ENCODE measurements around the gene STARD13. TPM values are rescaled to one million over a fixed set of nuclear protein-coding genes. Genes with fewer than 3 reads are reported as not detected.

Gene STARD13
- total RNA-seq, 1 donor from 2014 or later = 55.6 TPM

DNA sequence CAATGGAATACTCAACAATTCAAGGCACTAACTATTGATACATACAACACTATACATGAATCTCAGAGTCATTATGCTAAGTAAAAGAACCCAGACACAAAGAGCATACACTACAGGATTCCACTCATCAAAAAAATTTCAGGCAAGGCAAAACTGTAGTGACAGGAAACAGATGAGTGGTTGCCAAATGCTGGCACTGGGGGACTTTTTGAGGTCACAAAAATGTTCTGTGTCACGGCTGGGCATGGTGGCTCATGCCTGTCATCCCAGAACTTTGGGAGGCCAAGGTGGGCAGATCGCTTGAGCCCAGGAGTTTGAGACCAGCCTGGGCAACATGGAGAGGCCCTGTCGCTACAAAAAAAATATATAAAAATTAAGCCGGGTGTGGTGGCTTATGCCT lies 139.9 kb downstream of the STARD13 start:
- DNase-seq (ENCODE audit: low spot score) = no peak

DNA sequence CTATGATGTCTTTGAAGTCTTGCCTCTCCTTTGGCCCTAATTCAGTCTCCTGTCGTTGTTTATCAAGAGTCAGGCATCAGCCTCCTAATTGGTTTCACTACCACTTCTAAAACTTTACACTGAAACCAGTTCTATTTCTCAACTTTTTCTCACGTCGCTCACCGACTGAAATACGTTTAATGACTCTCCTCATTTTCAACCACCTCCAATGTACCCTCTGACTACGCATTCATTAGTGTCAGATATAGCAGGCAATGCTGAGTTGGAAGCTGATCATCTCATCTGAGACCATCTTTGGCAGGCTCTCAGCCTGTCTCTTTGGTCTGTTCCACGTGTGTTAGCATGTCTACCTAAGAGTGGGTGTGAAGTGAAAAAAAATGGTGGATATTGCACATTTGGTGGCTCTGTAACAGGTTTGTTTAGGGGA lies 141.2 kb downstream of the STARD13 start:
- no peak for DNase-seq (ENCODE audit: low spot score)

DNA sequence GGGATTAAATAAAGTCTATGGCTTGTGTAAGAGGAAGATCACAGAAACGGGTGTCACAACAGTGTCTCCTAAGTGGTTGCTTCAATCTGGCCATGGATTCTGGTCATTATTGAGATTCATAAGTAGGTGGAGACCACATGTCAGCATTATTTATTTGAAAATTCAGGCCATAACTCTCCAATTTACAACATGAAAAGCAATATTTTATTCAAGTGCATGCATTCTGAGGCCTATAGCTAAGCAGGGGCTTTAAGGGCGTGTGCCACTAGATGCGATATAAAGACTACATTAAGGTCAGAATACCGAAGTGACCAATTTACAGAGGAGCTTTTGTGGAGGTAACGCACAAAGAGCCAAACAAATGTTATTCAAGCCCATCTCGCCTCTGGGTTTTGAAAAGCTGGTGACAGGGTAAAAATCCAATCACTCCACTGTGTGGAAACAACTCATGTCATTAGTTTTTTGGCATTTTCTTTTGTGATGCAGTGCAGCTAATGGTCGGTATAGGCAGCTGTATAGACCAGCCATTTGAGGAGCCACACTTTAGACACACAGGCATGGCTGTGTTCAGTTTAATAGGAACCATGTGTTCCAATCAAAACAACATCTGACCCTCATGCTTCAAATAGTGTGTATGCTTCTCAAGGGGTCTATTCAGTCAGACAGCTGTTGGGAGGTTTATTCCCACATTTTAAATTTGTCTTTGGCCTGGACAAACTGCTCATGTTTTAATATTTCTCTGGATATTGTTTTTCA lies 145.6 kb downstream of the STARD13 start:
- DNase-seq (ENCODE audit: low spot score) = no peak

DNA sequence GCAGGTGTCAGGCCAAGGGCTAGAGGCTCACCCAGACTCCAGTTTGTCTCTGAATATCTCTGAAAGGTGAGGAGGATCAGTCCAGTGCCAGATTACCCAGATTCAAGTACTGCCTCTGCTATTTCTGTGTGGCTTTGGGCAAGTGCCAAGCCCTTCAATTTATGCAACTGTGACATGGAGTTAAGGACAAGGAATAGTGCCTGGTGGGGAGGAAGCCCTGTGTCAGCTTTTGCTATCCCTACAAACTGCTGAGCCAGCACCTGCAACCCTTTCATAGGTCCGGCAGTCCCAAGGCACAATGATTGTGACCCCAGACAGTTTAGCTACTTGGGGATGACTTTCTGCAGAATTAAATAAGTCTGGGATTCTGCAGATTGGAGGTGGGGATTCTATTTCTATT lies 146.4 kb downstream of the STARD13 start:
- DNase-seq (ENCODE audit: low spot score) = peak; percentile 46

DNA sequence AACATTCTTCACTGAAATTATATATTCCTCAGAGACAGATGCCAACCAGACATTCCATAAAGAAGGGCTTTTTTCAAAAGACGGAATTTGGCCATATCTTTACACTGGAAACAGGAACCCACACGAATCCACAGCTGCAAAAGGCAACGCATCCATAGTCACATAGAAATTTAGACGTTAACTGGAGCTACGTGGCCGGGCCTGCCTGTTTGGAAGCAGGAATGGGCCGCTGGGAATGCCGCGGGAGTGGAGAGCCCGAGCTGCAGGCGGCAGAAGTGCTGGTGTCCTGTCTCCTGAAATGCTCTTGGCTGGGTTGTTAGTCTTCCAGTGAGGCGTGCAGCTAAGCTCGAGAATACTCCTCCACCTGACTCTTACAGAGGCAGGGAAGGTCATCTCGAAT lies 147.1 kb downstream of the STARD13 start:
- DNase-seq (ENCODE audit: low spot score) = no peak

DNA sequence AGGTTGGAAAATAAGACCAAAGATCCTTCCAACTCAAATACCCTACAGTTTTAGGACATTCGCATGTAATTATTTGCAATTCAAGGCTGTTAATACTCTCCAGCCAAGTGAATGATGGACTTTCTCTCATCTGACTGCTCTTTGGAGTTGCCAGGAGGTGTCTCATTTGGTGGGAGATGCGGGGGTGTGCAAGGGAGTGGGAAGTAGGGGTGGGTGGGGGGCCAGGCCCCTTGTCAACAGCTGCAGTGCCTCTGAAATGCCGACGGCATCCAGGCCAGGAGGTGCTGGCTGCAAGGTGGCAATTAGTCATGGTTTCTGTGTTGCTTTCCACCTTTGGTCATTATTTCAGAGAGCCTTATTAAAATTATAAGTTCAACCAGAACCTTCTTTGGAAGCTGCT lies 147.8 kb downstream of the STARD13 start:
- DNase-seq (ENCODE audit: low spot score) = no peak

DNA sequence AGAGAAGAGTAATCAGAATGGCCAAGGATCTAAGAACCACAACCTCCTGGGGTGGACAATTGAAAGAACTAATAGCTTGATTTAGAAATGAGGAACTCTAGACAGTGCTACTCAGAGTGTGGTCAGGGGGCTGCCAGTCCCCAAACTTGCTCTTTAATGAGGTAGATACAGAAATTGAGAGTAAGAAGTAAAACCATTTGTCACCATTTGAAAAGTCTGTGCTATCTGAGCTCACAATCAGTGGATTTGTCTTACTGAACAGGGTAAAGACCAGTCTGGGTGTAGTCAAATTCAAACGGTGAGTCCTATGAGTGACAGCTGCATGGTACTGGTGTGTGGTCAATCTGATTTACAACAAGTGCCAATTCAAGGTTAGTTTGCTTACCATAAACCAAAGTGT lies 150.5 kb downstream of the STARD13 start:
- DNase-seq (ENCODE audit: low spot score) = no peak

DNA sequence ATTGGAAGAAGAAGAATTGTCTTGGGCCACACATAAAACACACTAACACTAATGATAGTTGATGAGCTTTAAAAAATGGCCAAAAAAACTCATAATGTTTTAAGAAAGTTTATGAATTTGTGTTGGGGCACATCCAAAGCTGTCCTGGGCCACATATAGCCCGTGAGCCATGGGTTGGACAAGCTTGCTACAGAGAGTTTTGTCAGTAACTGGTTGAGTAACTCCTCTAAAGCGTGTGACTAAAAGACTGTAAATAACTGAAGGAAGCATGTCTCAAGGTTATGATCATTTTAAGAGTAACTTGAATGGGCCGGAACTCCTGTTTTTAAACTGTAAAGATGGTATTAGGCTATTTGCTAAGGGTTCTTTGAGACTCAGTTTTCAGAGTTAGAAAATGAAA lies 151.3 kb downstream of the STARD13 start:
- DNase-seq (ENCODE audit: low spot score) = no peak

DNA sequence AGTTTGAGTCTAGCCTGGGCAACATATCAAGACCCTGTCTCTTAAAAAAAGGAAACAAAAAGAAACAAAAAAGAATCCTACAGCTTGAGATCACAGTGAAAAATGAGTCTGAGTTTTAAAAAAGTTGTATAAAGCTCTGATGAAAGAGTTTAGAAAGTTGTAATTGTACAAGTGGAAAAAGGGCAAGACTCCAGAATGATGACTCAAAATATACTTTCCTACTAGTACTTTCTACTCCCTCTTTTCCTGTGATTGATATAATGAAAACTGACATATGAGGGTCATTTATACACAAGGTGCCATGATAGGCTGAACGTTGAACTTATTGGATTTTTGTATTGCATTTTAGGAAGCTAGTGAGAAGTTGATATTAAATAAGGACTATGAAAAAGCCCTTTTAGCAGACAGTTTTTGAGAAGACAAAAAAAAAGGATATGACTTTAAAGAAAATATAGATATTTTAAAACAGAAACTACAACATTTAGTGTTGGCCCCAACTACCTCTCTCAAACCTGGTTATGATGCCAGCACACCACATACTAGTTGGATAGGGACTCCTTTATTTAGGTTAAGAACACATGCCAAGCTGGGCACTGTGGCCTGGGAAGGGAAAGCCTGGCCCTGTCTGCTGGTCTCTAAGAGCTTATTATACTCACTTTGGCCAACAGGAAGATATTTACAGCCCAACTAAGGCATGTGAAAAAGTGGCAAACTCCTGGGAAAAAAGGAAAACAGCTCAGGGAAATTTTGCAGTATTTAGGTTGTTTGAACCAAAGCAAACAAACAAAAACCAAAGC lies 152.7 kb downstream of the STARD13 start:
- DNase-seq (ENCODE audit: low spot score) = no peak

DNA sequence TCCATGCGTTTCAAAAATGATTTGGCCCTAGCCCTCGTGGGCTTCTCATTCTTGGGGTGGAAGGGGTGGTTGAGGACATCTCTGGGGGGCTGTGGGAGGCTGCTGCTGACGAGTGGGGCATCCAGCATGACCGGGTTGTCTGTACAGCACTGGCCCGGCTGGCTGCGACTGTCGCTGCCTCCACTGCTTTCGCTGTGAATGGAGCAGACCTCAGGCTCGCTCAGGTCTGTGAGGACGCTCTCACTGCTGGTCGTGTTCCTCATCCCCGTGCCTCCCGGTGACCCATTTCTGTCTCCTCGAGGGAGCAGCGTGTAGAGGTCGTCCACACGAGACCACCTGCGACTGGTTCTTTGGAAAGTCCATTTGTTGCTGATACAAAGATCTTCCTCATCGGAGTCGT lies 155.7 kb downstream of the STARD13 start:
- DNase-seq (ENCODE audit: low spot score) = no peak

DNA sequence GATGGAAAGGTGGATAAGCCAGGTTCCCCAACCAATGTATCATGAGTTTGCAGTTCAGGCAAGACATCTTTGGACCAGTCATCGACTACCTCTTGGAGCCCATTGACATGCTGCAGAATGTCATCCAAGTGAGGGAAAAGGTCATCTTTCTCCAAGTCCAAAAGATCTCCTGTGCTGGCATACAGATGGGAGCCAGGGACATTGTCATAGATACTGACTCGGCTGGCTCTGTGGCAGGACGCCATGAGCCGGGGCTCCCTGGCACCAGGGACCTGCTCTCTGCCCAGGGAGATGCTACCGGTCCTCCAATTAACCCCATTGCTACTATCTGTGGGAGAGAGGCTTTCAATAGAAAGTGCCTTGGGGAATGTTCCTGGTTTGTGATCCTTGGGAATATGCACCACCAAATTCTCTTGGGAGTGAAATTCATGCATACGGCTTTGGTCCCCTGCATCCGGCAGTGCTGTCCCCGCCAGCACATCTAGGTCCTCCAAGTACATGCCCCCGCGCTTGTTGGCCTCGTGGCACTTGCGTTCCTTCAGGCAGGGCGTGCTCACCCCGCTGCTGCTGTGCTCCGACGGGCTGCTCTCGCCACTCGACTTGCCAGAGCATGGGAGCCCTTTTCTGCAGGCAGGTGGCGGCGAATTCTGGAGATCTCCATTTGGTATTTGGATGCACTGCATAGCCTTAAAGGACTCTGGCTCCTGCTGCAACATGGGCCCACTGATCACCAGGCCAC lies 156.3 kb downstream of the STARD13 start:
- DNase-seq (ENCODE audit: low spot score) = no peak

DNA sequence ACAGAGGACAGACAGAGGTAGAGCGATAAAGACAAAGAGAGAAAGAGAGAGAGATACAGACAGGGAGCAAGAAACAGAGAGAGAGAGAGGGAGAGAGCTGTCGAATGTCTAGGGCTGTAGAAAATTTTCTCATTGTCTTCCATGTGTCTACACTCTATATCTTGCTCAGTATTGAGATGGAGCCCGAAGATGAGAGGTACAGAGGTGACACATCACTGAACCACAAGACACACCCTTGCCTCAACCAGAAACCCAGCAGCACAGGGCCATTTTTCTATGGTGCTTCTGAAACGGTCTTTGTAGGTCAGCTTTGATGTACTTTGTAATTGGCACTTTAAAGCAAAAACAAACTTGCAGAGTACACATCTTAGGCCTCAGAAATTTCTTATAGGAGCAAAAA lies 157.4 kb downstream of the STARD13 start:
- DNase-seq (ENCODE audit: low spot score) = no peak

DNA sequence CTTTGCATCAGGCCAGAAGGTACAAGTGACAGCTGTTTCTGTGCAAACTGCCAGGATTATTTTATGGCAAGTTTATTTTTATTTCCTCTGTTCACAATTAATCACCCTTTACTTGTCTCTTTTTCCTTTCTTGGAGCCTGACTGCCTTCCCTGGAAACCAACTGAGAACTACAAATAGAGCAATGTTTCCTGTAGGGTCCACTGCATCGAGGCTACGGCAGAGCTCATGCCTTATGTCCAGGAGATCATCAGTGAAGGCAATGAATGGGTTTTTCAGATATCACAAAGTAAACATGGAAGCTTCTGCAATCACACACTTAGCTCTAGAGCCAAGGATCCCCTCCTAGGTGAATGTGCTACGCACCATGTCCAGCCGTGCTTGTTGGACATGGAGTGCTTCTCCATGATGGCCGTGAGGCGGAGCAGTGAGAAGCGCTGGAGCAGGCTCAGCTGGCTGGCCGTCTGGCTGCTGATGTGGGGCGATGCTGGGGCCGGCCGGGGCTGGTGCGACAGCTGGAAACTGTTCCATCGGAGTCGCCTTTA lies 158.5 kb downstream of the STARD13 start:
- peak; percentile 31 for DNase-seq (ENCODE audit: low spot score)

DNA sequence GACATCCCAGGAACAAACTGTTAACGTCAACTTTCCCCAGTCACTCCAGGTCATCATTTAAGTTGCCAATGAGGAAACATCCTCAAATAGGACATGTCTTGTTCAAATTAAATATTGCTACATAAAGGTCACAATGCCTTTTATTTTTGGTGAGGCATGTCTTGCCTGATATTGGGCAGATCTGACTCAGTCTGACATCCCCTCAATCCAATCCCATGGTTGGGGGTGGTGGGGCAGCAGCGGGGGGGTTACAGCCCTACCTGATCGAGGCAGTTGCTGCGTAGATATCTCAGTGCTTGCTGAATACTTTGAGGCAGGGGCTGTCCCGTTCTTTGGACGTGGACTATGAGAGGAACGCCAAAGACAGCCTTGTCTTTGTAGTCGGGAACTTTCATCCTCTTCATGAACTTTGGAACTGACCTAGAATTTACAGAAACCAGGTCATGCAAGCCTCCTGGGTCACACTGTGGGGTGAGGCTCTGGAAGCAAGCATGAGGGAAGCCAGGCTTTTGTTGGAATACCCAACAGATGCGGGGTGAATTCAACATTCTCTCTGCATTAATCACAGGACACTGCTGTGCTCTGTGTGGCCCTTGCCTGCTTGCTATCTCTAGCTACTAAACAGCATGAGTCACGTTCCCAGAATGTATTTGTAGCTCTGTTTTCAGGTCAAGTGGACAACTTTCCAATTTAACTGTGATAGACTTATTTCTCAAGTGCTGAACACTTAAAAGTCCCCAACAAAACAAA lies 159.6 kb downstream of the STARD13 start:
- peak; percentile 95 for DNase-seq (ENCODE audit: low spot score)

DNA sequence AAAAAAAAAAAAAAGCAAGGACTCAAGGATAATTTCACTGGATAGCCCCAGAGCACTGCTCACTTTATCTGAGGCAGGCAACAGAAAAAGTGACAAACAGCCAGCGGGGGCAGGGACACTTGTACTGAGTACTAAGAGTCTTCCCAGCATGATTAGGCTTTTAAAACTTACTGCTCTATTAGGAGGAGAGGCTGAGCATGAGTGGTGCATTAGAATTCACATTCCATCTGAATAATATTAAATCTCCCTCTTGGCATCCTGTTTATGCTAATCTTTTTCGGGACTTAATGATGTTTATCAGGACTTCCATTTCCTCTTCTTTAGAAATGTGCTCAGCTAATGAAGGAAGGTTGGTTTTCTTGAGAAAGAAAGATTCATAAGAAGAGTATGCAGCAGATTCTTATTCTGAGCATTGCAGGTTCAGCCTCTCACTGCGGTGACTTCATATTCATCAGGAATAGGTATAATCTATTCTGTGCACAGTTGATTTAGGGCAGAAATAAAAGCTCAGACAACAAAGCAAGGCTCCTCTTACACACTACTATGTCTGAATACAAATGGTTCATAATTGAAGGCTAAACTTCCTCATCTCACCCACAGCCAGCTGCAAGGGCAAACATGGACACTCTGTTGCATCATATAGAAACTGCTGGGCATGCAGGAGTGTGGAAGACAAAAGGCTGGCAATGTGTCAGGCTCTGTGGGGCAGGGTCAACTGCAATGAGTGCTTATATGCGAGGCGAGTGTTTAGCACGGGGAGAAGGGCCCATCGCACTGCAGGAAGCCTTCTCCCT lies 162.3 kb downstream of the STARD13 start:
- DNase-seq (ENCODE audit: low spot score) = peak; percentile 54

DNA sequence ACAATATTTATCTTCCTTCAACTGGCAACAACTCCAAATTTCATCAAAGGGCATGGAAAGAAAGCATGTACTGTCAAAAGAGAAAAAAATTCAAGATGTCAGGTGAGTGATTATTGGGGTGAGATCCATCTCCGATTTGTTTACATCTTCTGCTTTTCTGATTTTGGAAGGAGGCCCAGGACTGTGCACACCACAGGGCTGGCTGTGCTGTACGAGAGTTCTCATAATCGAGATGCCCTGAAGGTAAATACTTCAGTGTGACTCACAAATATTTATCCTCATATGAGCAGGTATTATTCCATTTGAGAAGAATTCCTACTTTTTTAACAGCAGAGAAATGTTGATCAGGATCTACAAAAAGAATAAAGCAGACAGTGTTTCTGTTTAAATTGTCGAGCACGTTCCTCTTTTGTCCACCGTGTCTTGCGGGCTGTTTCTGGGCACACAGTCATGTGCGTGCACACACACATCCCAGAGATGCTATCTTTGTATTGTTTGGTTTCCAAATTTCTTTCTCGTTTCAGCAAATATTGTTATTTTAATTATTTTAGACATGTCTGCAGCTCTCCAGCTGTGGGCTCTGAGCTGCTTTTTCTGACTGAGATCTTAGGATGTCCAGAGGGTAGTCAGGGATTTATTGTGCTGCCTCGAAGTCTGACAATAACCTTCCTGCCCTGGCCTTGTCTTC lies 165.6 kb downstream of the STARD13 start:
- DNase-seq (ENCODE audit: low spot score) = peak; percentile 57

DNA sequence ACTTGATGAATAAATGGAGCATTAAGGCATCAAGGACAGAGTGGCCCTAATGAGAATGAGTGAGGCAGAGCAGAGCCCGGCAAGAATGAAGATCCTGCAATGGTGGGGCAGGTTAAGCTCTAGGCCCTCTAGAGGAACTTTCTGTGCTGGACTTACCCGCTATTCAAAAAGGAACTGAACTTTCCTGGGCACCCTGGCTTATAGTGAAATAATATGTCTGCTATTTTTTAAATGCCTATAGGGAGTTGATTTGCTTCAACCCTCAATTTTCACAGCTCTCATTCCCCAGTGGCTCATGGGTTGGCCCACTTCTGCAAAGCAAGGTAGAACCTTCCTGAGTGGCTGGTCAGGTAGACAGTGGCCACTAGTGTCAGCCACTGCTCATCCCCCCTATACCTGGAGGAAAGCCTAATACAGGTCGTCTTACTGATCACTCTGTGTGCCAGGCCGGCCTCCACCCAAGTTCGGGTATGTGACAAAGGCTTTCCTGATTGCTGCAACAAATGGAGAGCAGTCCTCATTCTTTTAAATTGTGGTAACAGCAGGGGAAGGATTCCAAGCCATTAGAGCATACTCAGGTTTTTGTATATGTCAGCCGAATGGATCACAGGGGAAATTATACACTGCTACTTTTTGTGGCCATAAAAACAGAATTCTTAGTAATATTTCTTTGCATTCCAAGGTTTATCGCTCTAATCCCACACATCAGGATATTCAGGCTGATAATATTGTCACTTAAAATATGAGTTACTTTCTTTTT lies 166.4 kb downstream of the STARD13 start:
- DNase-seq (ENCODE audit: low spot score) = peak; percentile 46

DNA sequence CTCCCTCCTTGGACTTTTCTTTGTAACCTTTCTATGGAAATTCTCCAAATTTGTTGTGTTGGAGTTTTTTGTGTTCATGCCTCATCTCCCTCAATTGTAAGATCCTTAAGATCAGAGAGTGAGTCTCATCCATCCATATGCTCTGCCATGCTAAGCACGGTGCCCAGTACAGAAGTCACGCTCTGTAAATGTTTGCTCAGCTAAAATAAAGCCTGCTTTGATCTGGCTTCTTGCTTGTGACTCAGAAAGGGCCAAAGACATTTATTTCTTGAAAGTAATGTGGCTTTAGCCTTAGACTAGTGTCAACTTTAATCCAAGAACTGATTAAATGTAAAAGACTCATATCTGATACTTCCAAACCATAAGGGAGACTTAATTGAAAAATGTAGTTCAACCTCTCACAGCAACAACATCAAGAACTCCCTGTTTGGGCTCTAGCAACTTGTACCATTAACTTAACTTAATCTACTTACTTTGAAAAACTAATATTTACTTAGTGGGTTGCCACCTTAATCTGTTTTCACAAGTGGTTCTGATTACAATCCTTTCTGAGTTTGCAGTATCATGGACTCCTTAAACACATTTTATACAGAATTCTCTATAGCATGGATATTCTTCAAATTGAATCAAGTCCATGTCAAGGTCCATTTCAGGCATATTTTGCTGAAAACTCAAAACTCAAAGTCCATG lies 169.1 kb downstream of the STARD13 start:
- DNase-seq (ENCODE audit: low spot score) = no peak

DNA sequence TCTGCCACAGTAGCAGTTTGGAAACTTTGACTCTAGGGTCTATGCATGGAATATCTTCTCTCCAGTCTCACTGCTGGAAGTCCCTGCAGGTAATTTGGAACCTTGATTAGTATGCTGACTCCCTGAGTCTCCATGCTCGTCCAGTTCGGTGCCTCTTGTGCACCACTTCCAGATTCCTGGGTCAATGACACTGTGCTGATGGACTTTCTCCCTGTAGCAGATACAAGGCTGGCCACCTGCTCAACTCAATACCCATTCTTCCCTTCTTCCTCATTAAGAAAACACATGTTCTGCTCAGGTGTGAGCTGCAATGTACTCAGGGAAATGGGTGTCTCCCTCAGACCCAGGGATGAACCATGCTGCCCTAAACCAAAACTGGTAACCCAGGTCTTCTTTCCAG lies 170.3 kb downstream of the STARD13 start:
- no peak for DNase-seq (ENCODE audit: low spot score)

Data from umbilical cord (tissue), 2 donors.